DOHH2 (cell line): ENCODE data around the gene IKBKG.
"Not testable (repeated sequence)": the region's sequence is repeated elsewhere in the genome, so short reads cannot be mapped to it uniquely, and the experiment has no call there.

ENCODE experiments used
- CTCF ChIP-seq: fragments of 200-600 bp; sonication (generic); IDR thresholded peaks from one replicate; pipeline ENCODE4 v1.5.1; 2014; ENCODE audit warnings: antibody characterized with exemption, mild to moderate bottlenecking, low read depth, low read length; ENCODE audit not compliant: poor library complexity, severe bottlenecking
- EZH2phosphoT487 ChIP-seq: fragments of 200-600 bp; sonication (generic); IDR thresholded peaks from 2 replicates; pipeline ENCODE4 v1.6.1; 2017; ENCODE audit warnings: borderline replicate concordance, mild to moderate bottlenecking, antibody characterized with exemption, low read length, moderate library complexity, mixed read lengths

GRCh38 chrX:154607976-154608375 is 60.6 kb downstream of the IKBKG start:
- TF ChIP-seq CTCF, EZH2phosphoT487: not testable (repeated sequence)
